H1 (cell line): ENCODE data around the gene CHRDL2.

Experiments
- CREB1 ChIP-seq: IDR thresholded peaks from 2 replicates; pipeline ENCODE4 v1.6.1; 2012; ENCODE audit warnings: inconsistent platforms
- CTCF ChIP-seq, 3 experiments: IDR thresholded peaks; 1 replicate in 2 of 3; 2 replicates in 1 of 3; pipeline versions ENCODE4 v1.5.1 to v1.6.1; 2011; ENCODE audit warnings: low read length in 3 of 3, mild to moderate bottlenecking in 3 of 3, inconsistent platforms in 2 of 3, low read depth in 1 of 3, moderate library complexity in 1 of 3; ENCODE audit not compliant: insufficient read depth in 1 of 3; ENCODE audit errors: control extremely low read depth in 1 of 3
- JUN ChIP-seq: IDR thresholded peaks from 2 replicates; pipeline ENCODE4 v1.6.1; 2011; ENCODE audit warnings: low read depth, mild to moderate bottlenecking, improper control_type of control experiment, low read length
- POLR2A ChIP-seq, 2 experiments: IDR thresholded peaks; 1 replicate in 1 of 2; 2 replicates in 1 of 2; pipeline ENCODE4 v1.6.1; 2011; ENCODE audit warnings: low read depth in 2 of 2, low read length in 2 of 2, mild to moderate bottlenecking in 2 of 2; ENCODE audit errors: control extremely low read depth in 1 of 2
- POLR2AphosphoS5 ChIP-seq: IDR thresholded peaks from 2 replicates; pipeline ENCODE4 v1.6.1; 2011; ENCODE audit warnings: low read depth, low read length
- RXRA ChIP-seq: IDR thresholded peaks from 2 replicates; pipeline ENCODE4 v1.6.1; 2011; ENCODE audit warnings: low read depth, mild to moderate bottlenecking, low read length, moderate library complexity; ENCODE audit not compliant: insufficient read depth
- SP1 ChIP-seq: IDR thresholded peaks from 2 replicates; pipeline ENCODE4 v1.6.1; 2011; ENCODE audit warnings: low read depth, low read length
- TAF1 ChIP-seq: IDR thresholded peaks from 2 replicates; pipeline ENCODE4 v1.6.1; 2011; ENCODE audit warnings: mild to moderate bottlenecking, low read depth, low read length
- YY1 ChIP-seq: IDR thresholded peaks from 2 replicates; pipeline ENCODE4 v1.6.1; 2011; ENCODE audit warnings: low read depth, mild to moderate bottlenecking, low read length

DNA sequence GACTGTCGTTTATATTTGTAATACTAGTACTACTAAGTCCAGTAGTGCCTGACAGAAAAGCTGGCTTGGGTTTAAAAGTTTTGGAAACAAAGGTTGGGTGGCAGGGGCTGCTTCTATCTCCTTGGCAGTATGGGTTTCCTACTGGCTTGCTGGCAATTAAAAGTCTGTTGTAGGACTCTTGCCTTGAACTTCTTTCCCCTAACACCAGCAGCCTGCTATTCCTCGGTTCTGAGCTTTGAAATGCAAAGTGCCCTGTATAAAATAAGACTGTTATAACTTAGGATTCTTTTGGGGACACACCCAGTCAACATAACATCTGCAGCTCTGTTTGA is 18.7 kb upstream of the CHRDL2 start:
- TF ChIP-seq CTCF (IDR thresholded peaks at IDR 0.05; ENCODE audit: control extremely low read depth in 1 of 3, insufficient read depth in 1 of 3, low read depth in 1 of 3, low read length in 3 of 3) (no peak), SP1 (no peak), POLR2A (IDR thresholded peaks at IDR 0.05; ENCODE audit: control extremely low read depth in 1 of 2, low read depth in 2 of 2, low read length in 2 of 2) (no peak), JUN (no peak), CREB1 (no peak), RXRA (no peak), POLR2AphosphoS5 (no peak), TAF1 (no peak), YY1 (no peak)
